H1 (cell line): ENCODE data around the gene KIAA0040.

Experiments
- EGR1 ChIP-seq: IDR thresholded peaks from 2 replicates; pipeline ENCODE4 v1.6.1; 2011; ENCODE audit warnings: low read depth, low read length, borderline replicate concordance
- EZH2 ChIP-seq: fragments of 200-600 bp; sonication (generic); IDR thresholded peaks from 2 replicates; pipeline ENCODE4 v1.7.1; 2012; ENCODE audit warnings: low read depth, mild to moderate bottlenecking, moderate library complexity, low read length, inconsistent platforms; ENCODE audit not compliant: severe bottlenecking
- MAFK ChIP-seq: IDR thresholded peaks from 2 replicates; pipeline ENCODE4 v1.6.1; 2012; ENCODE audit warnings: low read depth, mild to moderate bottlenecking, improper control_type of control experiment, low read length
- POLR2A ChIP-seq, 2 experiments: IDR thresholded peaks; 1 replicate in 1 of 2; 2 replicates in 1 of 2; pipeline ENCODE4 v1.6.1; 2011; ENCODE audit warnings: low read depth in 2 of 2, low read length in 2 of 2, mild to moderate bottlenecking in 2 of 2; ENCODE audit errors: control extremely low read depth in 1 of 2
- POLR2AphosphoS5 ChIP-seq: IDR thresholded peaks from 2 replicates; pipeline ENCODE4 v1.6.1; 2011; ENCODE audit warnings: low read depth, low read length
- RFX5 ChIP-seq: IDR thresholded peaks from 2 replicates; pipeline ENCODE4 v1.6.1; 2011; ENCODE audit warnings: low read depth, low read length, improper control_type of control experiment, borderline replicate concordance
- TF ChIP-seq, protein P1 (sequence below), 3 experiments: IDR thresholded peaks; 1 replicate in 2 of 3; 2 replicates in 1 of 3; pipeline versions ENCODE4 v1.5.1 to v1.6.1; 2011; ENCODE audit warnings: low read length in 3 of 3, mild to moderate bottlenecking in 3 of 3, inconsistent platforms in 2 of 3, low read depth in 1 of 3, moderate library complexity in 1 of 3; ENCODE audit not compliant: insufficient read depth in 1 of 3; ENCODE audit errors: control extremely low read depth in 1 of 3
- TF ChIP-seq, protein P2 (sequence below): IDR thresholded peaks from 2 replicates; pipeline ENCODE4 v1.6.1; 2012; ENCODE audit warnings: low read length, inconsistent platforms
- TF ChIP-seq, protein P3 (sequence below): IDR thresholded peaks from 2 replicates; pipeline ENCODE4 v1.6.1; 2012; ENCODE audit warnings: inconsistent platforms

DNA sequence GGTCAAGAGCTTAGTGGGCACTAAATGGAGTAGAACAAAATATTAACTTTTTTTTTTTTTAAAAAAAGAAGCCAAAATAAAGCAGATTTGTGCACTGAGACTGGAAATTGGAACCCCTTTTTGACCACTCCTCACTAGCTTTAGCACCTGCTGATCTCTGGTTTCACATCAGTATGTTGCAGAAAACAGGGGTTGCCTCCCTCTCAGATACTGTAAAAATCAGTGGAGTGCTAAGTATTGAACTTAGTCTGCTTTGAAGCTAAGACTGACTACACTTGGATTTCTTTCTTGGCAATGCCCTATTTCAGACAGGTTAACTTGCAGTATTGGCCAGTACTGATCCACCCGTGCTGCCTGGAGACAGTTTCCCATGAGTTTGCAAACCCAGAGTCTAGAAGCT is 2.7 kb upstream of the KIAA0040 start:
- TF ChIP-seq, protein P1, sequence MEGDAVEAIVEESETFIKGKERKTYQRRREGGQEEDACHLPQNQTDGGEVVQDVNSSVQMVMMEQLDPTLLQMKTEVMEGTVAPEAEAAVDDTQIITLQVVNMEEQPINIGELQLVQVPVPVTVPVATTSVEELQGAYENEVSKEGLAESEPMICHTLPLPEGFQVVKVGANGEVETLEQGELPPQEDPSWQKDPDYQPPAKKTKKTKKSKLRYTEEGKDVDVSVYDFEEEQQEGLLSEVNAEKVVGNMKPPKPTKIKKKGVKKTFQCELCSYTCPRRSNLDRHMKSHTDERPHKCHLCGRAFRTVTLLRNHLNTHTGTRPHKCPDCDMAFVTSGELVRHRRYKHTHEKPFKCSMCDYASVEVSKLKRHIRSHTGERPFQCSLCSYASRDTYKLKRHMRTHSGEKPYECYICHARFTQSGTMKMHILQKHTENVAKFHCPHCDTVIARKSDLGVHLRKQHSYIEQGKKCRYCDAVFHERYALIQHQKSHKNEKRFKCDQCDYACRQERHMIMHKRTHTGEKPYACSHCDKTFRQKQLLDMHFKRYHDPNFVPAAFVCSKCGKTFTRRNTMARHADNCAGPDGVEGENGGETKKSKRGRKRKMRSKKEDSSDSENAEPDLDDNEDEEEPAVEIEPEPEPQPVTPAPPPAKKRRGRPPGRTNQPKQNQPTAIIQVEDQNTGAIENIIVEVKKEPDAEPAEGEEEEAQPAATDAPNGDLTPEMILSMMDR (IDR thresholded peaks at IDR 0.05; ENCODE audit: control extremely low read depth in 1 of 3, insufficient read depth in 1 of 3, low read depth in 1 of 3, low read length in 3 of 3), result no peak
- TF ChIP-seq EGR1 (no peak), EZH2 (no peak), POLR2AphosphoS5 (no peak), POLR2A (IDR thresholded peaks at IDR 0.05; ENCODE audit: control extremely low read depth in 1 of 2, low read depth in 2 of 2, low read length in 2 of 2) (no peak), MAFK (no peak), RFX5 (no peak)
- TF ChIP-seq, protein P2, sequence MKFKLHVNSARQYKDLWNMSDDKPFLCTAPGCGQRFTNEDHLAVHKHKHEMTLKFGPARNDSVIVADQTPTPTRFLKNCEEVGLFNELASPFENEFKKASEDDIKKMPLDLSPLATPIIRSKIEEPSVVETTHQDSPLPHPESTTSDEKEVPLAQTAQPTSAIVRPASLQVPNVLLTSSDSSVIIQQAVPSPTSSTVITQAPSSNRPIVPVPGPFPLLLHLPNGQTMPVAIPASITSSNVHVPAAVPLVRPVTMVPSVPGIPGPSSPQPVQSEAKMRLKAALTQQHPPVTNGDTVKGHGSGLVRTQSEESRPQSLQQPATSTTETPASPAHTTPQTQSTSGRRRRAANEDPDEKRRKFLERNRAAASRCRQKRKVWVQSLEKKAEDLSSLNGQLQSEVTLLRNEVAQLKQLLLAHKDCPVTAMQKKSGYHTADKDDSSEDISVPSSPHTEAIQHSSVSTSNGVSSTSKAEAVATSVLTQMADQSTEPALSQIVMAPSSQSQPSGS, result no peak
- TF ChIP-seq, protein P3, sequence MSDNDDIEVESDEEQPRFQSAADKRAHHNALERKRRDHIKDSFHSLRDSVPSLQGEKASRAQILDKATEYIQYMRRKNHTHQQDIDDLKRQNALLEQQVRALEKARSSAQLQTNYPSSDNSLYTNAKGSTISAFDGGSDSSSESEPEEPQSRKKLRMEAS, result no peak
